ENCODE results near the gene GJA3. TPM values are rescaled to one million over a fixed set of nuclear protein-coding genes. Genes with fewer than 3 reads are reported as not detected.
A peak's percentile ranks its signal among the peaks of the same experiment; 100 is the strongest.

GJA3 gene
- total and polyA plus RNA-seq, 2 donors (not counting 1 experiment from before 2014, with no cell fraction given): 0.28 to 0.59 TPM

GRCh38 chr13:20118268-20119140, 42.3 kb downstream of the GJA3 start:
- no peaks in the 10 kb centered on the region for H3K36me3 ChIP-seq (replicated peaks in 1 of 2; ENCODE audit: control extremely low read depth in 1 of 2, control insufficient read depth in 1 of 2, extremely low read depth in 1 of 2, insufficient read depth in 2 of 2, low read length in 1 of 2)
- peak overlapping the region; percentile 97 for H3K4me2 ChIP-seq (replicated peaks; ENCODE audit: low read depth, low read length, poor library complexity, severe bottlenecking)
- peak overlapping the region; percentile 67 for H3K9ac ChIP-seq (ENCODE audit: low read length)
- H3K27me3 ChIP-seq (replicated peaks in 1 of 4; ENCODE audit: control extremely low read depth in 1 of 4, control insufficient read depth in 3 of 4, insufficient read depth in 4 of 4, low read length in 3 of 4): peaks cover 0 to 10% (median under 1%) of the 10 kb centered on the region in 4 experiments
- H3K27ac Mint-ChIP-seq: no peak overlapping the region
- WGBS (ENCODE audit: insufficient coverage): 7% methylated on average over 30 of the region's 55 CpGs
- CTCF ChIA-PET: interaction anchor here (1.0 to 1.4 kb wide), 3 partner anchors 9 to 41 kb away, joined by 3 to 4 read pairs (median 4); no protein-coding TSS in a partner anchor
- no peaks in the 10 kb centered on the region for H3K9me3 Mint-ChIP-seq (ENCODE audit: insufficient read depth)
- ATAC-seq (ENCODE audit: low read depth) (peak; percentile 44), DNase-seq (peak; percentile 39)
- intact Hi-C loops (cut with micrococcal nuclease): no loop called here
- POLR2A ChIA-PET: interaction anchor here (0.6 kb wide), 1 partner anchor 150 kb away, joined by 5 read pairs; no protein-coding TSS in a partner anchor
- no peaks in the 10 kb centered on the region for H4K20me1 ChIP-seq (ENCODE audit: control insufficient read depth, insufficient read depth, low read length, poor library complexity, severe bottlenecking)
- peak overlapping the region; percentile 17 to 70 (median 66) for H3K4me3 ChIP-seq (ENCODE audit: control extremely low read depth in 1 of 5, extremely low read depth in 1 of 5, insufficient read depth in 1 of 5, low read depth in 2 of 5, low read length in 4 of 5)
- TF ChIP-seq CTCF (IDR thresholded peaks at IDR 0.05) (no peak), EZH2 (IDR thresholded peaks at IDR 0.05; ENCODE audit: borderline replicate concordance, insufficient read depth, low read depth, low read length, poor library complexity, severe bottlenecking) (no peak)
- peak overlapping the region; percentile 85 for H3K4me3 Mint-ChIP-seq
- H2AFZ ChIP-seq (ENCODE audit: insufficient read depth, low read depth, low read length, poor library complexity, severe bottlenecking): peak overlapping the region; percentile 77
- peaks cover 14 to 23% of the 10 kb centered on the region in 2 donors for H3K4me1 ChIP-seq (ENCODE audit: control insufficient read depth in 2 of 2, insufficient read depth in 2 of 2, low read length in 2 of 2)
- peaks cover 10% of the 10 kb centered on the region for H3K4me1 Mint-ChIP-seq
- peaks cover 15% of the 10 kb centered on the region for H3K27me3 Mint-ChIP-seq
- H3K9me3 ChIP-seq (ENCODE audit: control extremely low read depth in 1 of 3, control insufficient read depth in 2 of 3, insufficient read depth in 1 of 3, low read length in 2 of 3): no peaks in the 10 kb centered on the region
- H3K27ac ChIP-seq (ENCODE audit: low read length in 2 of 2): peak overlapping the region in 1 of 2 donors; percentile 43
- H3K79me2 ChIP-seq (ENCODE audit: control insufficient read depth, insufficient read depth, low read length): no peaks in the 10 kb centered on the region

- H3K4me1 Mint-ChIP-seq: peaks cover 10% of the 10 kb centered on the region
- Histone ChIP-seq H2AFZ (ENCODE audit: insufficient read depth, low read depth, low read length, poor library complexity, severe bottlenecking) (no peak overlapping the region), H3K4me1 (ENCODE audit: control insufficient read depth in 2 of 2, insufficient read depth in 2 of 2, low read length in 2 of 2) (peaks cover 10 to 19% of the 10 kb centered on the region in 2 donors), H3K4me2 (replicated peaks; ENCODE audit: low read depth, low read length, poor library complexity, severe bottlenecking) (no peak overlapping the region), H3K27ac (ENCODE audit: low read length in 2 of 2) (no peak overlapping the region), H3K9ac (ENCODE audit: low read length) (no peak overlapping the region), H3K27me3 (replicated peaks in 1 of 4; ENCODE audit: control extremely low read depth in 1 of 4, control insufficient read depth in 3 of 4, insufficient read depth in 4 of 4, low read length in 3 of 4) (peaks cover 0 to 10% (median 0%) of the 10 kb centered on the region in 4 experiments), H3K4me3 (ENCODE audit: control extremely low read depth in 1 of 5, extremely low read depth in 1 of 5, insufficient read depth in 1 of 5, low read depth in 2 of 5, low read length in 4 of 5) (no peak overlapping the region), H3K9me3 (ENCODE audit: control extremely low read depth in 1 of 3, control insufficient read depth in 2 of 3, insufficient read depth in 1 of 3, low read length in 2 of 3) (no peaks in the 10 kb centered on the region), H4K20me1 (ENCODE audit: control insufficient read depth, insufficient read depth, low read length, poor library complexity, severe bottlenecking) (no peaks in the 10 kb centered on the region), H3K36me3 (replicated peaks in 1 of 2; ENCODE audit: control extremely low read depth in 1 of 2, control insufficient read depth in 1 of 2, extremely low read depth in 1 of 2, insufficient read depth in 2 of 2, low read length in 1 of 2) (no peaks in the 10 kb centered on the region), H3K79me2 (ENCODE audit: control insufficient read depth, insufficient read depth, low read length) (no peaks in the 10 kb centered on the region)
- no peaks in the 10 kb centered on the region for H3K9me3 Mint-ChIP-seq (ENCODE audit: insufficient read depth)
- DNase-seq: no peak
- intact Hi-C loops (cut with micrococcal nuclease): no loop called here
- no peak overlapping the region for H3K4me3 Mint-ChIP-seq
- no peak overlapping the region for H3K27ac Mint-ChIP-seq
- CTCF ChIA-PET: no interaction called here
- peaks cover 9% of the 10 kb centered on the region for H3K27me3 Mint-ChIP-seq
- no peak for ATAC-seq (ENCODE audit: low read depth)
- POLR2A ChIA-PET: no interaction called here
- 100% methylated on average over 4 of the region's 6 CpGs for WGBS (ENCODE audit: insufficient coverage)
- TF ChIP-seq EZH2 (IDR thresholded peaks at IDR 0.05; ENCODE audit: borderline replicate concordance, insufficient read depth, low read depth, low read length, poor library complexity, severe bottlenecking): no peak
- no peak for TF ChIP-seq CTCF (IDR thresholded peaks at IDR 0.05)
Measured at GRCh38 chr13:20116213-20116612, 44.6 kb downstream of the GJA3 start.
